ENCODE data around the gene SIMC1. TPM values are rescaled to one million over a fixed set of nuclear protein-coding genes. Genes with fewer than 3 reads are reported as not detected.
A peak's percentile ranks its signal among the peaks of the same experiment; 100 is the strongest.

The SIMC1 gene
- total RNA-seq, 3 donors from 2014 or later, result 16.3 to 18.3 (median 16.6) TPM

- no peaks in the 10 kb centered on the region for H3K9me3 Mint-ChIP-seq
- ATAC-seq (peak; percentile 46 to 49), DNase-seq (no peak)
- H3K27me3 Mint-ChIP-seq (ENCODE audit: low read depth), result no peaks in the 10 kb centered on the region
- peak overlapping the region; percentile 100 for H3K4me3 Mint-ChIP-seq
- H3K4me1 Mint-ChIP-seq (ENCODE audit: low read depth), result peaks cover 31% of the 10 kb centered on the region
- H3K36me3 Mint-ChIP-seq (ENCODE audit: insufficient read depth), result peaks cover 34% of the 10 kb centered on the region
Observed at GRCh38 chr5:176389135-176390123, 151.2 kb downstream of the SIMC1 start.

- no peak for ATAC-seq
Observed at GRCh38 chr5:176391479-176391878, 153.3 kb downstream of the SIMC1 start.

GRCh38 chr5:176391999-176392398, 153.8 kb downstream of the SIMC1 start:
- no peaks in the 10 kb centered on the region for H3K9me3 Mint-ChIP-seq
- peaks cover 12% of the 10 kb centered on the region for H3K4me1 Mint-ChIP-seq (ENCODE audit: low read depth)
- H3K27me3 Mint-ChIP-seq (ENCODE audit: low read depth), result no peaks in the 10 kb centered on the region
- H3K36me3 Mint-ChIP-seq (ENCODE audit: insufficient read depth), result peaks cover 15% of the 10 kb centered on the region
- no peak for ATAC-seq
- no peak overlapping the region for H3K4me3 Mint-ChIP-seq
- no peak for DNase-seq

More at GRCh38 chr5:176391479-176391878, 153.3 kb downstream of the SIMC1 start:
- DNase-seq, result no peak
- no peak overlapping the region for H3K4me3 Mint-ChIP-seq
- no peaks in the 10 kb centered on the region for H3K27me3 Mint-ChIP-seq (ENCODE audit: low read depth)
- peaks cover 17% of the 10 kb centered on the region for H3K4me1 Mint-ChIP-seq (ENCODE audit: low read depth)
- H3K36me3 Mint-ChIP-seq (ENCODE audit: insufficient read depth), result peaks cover 19% of the 10 kb centered on the region
- no peaks in the 10 kb centered on the region for H3K9me3 Mint-ChIP-seq

GRCh38 chr5:176392526-176392925, 154.3 kb downstream of the SIMC1 start:
- no peak for DNase-seq
- H3K9me3 Mint-ChIP-seq, result no peaks in the 10 kb centered on the region
- no peak overlapping the region for H3K4me3 Mint-ChIP-seq
- H3K4me1 Mint-ChIP-seq (ENCODE audit: low read depth), result peaks cover 7% of the 10 kb centered on the region
- ATAC-seq, result no peak
- H3K27me3 Mint-ChIP-seq (ENCODE audit: low read depth), result no peaks in the 10 kb centered on the region
- peaks cover 11% of the 10 kb centered on the region for H3K36me3 Mint-ChIP-seq (ENCODE audit: insufficient read depth)

- ATAC-seq, result no peak
- H3K36me3 Mint-ChIP-seq (ENCODE audit: insufficient read depth), result peaks cover 10% of the 10 kb centered on the region
- H3K27me3 Mint-ChIP-seq (ENCODE audit: low read depth), result no peaks in the 10 kb centered on the region
- H3K4me1 Mint-ChIP-seq (ENCODE audit: low read depth), result peaks cover 3% of the 10 kb centered on the region
- no peak overlapping the region for H3K4me3 Mint-ChIP-seq
- no peaks in the 10 kb centered on the region for H3K9me3 Mint-ChIP-seq
- DNase-seq, result no peak
Observed at GRCh38 chr5:176394096-176394495, 155.9 kb downstream of the SIMC1 start.

- DNase-seq (no peak), ATAC-seq (no peak)
- Mint-ChIP-seq H3K9me3 (no peaks in the 10 kb centered on the region), H3K36me3 (ENCODE audit: insufficient read depth) (peaks cover 10% of the 10 kb centered on the region), H3K27me3 (ENCODE audit: low read depth) (no peaks in the 10 kb centered on the region), H3K4me3 (no peak overlapping the region), H3K4me1 (ENCODE audit: low read depth) (no peaks in the 10 kb centered on the region)
Observed at GRCh38 chr5:176394881-176395675, 156.9 kb downstream of the SIMC1 start.

Other genes starting within 250 kb of the SIMC1 start
- 10 to 100 TPM; 33.0 to 36.2 (median 34.1) TPM for gene KIAA1191, start 123.3 kb downstream of the SIMC1 start, total RNA-seq
- 1 to 10 TPM; 7.0 to 8.6 (median 7.9) TPM for gene ARL10, start 127.1 kb downstream of the SIMC1 start, total RNA-seq
- gene NOP16, start 150.2 kb downstream of the SIMC1 start, total RNA-seq, result 100 to 1,000 TPM; 247 to 262 (median 255) TPM
- 100 to 1,000 TPM in 1 of 3 donors, 10 to 100 TPM in 2; 87.5 to 101 (median 95.8) TPM for gene HIGD2A, start 150.3 kb downstream of the SIMC1 start, total RNA-seq
- gene CLTB, start 178.1 kb downstream of the SIMC1 start, total RNA-seq, result 100 to 1,000 TPM; 121 to 133 (median 123) TPM
- gene FAF2, start 210.0 kb downstream of the SIMC1 start, total RNA-seq, result 10 to 100 TPM; 43.0 to 50.1 (median 43.2) TPM